ENCODE measurements around the gene RPL41.

The RPL41 gene

GRCh38 chr12:56103066-56103711, 13.2 kb upstream of the RPL41 start:
- no peak for DNase-seq (ENCODE audit: low spot score)

- DNase-seq (ENCODE audit: low spot score) = no peak
Measured at GRCh38 chr12:56103823-56104108, 12.7 kb upstream of the RPL41 start.

- peak; percentile 99 for DNase-seq (ENCODE audit: low spot score)
Measured at GRCh38 chr12:56104109-56104814, 12.2 kb upstream of the RPL41 start, which contains the start of gene PA2G4. Gene PA2G4, plus strand, starts transcription at chr12:56104559. Its CDS starts 179 bp downstream, at chr12:56104738.

DNA sequence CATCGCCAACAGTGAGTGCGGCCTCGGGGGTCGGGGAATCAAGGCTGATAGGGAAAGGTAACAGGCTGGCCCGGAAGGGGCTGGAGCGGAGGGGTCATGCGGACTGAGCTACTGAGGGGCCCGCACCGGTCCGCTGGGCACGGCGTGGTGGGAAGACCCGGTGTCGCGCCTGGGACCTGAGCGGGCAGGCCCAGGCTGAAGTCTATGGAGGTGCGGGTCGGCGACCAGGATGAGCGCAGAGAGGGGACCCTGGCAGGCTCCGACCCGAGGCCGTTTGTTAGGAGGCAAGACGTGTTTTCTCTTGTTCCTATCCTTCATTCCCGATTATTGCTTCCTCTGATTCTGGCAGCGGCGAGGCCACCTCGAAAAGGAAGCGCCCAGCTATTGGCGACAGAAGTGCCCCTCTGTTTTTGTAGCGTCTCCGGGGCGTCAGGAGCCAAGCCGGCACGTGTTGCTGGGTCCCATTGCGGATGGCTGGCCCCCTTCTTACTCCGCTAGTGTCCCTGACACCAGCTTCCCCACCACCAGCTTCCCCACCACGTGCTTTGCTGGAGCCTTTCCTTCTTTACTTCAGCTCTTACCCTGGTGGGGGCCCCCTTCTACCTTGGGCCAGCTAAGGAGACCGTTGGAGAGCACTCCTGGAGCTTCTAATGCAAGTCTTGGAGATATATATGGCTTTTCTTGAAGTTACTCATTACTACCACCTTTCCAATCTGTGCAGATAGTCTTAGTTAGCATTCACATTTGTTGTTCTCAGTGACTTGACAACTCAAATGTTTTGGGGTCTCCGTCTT, 11.4 kb upstream of the RPL41 start:
- DNase-seq (ENCODE audit: low spot score) = peak; percentile 50

DNA sequence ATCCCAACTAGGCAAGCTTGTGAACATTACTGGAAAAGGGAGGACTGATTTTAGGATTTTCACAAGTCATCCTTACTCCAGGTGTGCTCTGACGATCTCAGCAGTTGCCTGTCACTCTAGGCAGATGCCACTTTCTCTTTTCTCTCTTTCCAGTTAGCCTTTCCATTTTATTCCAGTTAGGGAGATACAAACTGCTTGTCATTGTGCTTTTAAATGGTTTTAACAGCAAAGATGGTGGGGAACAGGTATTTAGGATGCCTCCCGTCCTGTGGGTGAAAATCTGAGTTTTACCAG, 10.9 kb upstream of the RPL41 start:
- DNase-seq (ENCODE audit: low spot score) = no peak

GRCh38 chr12:56107242-56107641, 9.2 kb upstream of the RPL41 start:
- no peak for DNase-seq (ENCODE audit: low spot score)

GRCh38 chr12:56110571-56110970, 5.9 kb upstream of the RPL41 start:
- DNase-seq (ENCODE audit: low spot score) = no peak

- DNase-seq (ENCODE audit: low spot score) = no peak
Measured at GRCh38 chr12:56114084-56114483, 2.3 kb upstream of the RPL41 start.

- DNase-seq (ENCODE audit: low spot score) = no peak
Measured at GRCh38 chr12:56115329-56115728, 1.1 kb upstream of the RPL41 start.

DNA sequence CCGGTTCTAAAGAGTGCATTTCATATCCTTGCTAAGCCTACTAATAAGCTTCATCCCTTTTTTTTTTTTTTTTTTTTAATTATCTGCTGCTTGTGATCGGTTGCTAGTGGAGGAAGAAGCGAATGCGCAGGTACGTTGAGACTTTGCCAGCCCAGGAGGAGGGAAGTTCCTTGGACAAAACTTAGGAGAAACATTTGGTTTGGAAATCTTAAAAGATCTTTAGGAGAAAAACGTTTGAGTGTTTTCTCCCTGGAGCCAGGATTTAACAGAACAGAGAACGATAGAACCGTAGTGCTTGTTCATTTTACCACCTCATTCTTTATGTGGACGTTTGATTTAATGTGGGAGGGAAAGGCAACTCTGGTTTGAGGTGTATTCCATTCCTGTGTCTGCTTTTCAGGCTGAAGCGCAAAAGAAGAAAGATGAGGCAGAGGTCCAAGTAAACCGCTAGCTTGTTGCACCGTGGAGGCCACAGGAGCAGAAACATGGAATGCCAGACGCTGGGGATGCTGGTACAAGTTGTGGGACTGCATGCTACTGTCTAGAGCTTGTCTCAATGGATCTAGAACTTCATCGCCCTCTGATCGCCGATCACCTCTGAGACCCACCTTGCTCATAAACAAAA, 761 bp downstream of the RPL41 start:
- DNase-seq (ENCODE audit: low spot score) = peak; percentile 52

DNA sequence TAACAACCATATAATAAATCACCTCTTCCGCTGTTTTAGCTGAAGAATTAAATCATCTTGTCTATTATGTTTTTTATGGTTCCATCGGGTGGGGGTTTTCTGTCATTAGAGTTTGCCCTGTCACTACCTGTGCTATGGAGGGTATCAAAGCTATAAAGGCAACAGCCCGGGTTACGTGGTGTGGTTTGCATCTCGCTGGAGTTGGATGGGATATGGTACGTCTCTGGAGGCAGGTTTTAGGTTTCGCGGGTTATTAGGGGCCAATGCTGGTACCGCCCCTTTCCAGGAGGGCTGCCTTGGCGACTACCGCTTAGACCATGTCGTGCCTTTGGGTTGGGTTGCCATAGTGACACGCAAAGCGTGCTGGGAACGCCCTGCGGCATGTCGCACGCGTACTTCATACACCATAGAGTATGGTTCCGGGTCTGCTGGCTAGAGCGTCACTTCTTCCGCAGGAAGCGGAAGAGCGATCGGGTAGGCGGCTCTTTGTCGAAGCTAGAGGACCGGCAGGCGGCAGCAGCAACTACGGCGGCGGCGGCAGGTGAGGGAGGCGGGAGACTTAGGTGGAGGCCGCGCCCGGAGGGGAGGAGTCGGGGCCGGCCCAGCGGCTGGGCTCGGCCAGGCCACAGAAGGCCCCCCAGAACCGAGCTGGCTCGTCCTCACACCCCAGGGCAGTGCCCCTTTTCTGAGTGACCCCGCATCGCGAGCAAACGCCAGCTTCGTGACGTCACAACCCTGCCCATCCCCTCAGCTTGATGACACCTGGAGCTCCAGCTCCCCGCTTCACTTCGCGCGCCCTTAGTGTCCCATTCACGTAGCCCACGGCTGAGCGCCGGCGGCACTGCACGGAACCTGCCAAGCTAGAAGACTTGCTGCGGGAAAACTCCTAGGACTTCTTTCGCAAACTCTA, 1.6 kb downstream of the RPL41 start, which contains the start of gene ZC3H10:
TSS of gene ZC3H10 (plus strand) at position 489 of the 910 bp plus-strand sequence. CDS start 2,297 bp downstream, outside the sequence.
- peak; percentile 100 for DNase-seq (ENCODE audit: low spot score)

DNA sequence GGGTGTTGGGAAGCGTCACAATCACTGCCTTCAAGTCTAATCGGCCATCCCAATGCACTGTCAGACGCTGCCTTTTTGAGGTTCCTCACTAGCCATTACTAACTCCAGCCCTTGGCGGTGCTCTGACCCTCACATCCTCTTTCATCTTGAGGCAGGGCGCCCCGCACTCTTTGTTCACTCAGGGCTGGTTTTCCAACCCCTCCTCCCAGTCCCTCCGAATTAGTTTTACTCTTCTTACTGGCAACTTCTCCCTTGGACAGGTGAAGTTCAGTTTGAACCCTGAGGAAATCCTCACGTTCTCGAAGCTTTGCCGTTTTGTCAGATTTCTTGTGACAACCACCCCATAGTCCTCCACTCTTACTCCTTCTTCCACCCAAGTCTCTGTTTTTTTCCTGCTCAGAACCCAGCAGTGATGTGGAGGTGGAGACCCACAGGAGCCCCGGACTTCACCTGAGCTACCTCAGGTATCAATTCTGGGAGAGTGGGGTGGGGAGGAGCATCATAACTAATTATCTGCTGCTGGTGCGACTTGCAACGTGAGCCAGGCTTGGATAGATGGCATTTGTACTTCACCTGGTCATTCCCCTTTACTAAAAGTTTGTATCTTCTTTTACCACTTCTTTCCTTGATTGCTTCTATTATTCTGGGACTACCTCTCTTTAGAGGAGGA, 2.4 kb downstream of the RPL41 start:
- no peak for DNase-seq (ENCODE audit: low spot score)

DNA sequence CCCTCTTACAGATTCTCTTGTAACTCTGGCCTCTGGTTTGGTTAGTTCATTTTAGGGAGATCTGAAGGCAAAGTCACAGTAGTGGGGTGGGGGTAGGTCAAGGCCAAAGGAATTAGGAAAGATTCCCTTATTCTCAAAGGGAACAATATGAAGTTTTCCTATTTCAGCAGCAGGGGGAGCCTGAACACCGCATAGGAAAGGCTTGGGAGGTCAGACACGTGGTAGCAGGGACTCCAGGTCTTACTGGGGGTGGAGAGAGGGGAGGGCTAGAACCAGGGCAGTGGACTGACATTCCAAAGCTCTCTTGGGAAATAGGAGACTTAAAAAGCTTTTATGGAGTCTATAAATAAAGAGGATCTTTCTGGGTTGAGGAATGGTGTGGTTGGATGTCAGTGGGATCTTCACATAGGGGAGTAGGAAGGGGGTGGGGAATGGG, 2.9 kb downstream of the RPL41 start:
- DNase-seq (ENCODE audit: low spot score) = peak; percentile 84

DNA sequence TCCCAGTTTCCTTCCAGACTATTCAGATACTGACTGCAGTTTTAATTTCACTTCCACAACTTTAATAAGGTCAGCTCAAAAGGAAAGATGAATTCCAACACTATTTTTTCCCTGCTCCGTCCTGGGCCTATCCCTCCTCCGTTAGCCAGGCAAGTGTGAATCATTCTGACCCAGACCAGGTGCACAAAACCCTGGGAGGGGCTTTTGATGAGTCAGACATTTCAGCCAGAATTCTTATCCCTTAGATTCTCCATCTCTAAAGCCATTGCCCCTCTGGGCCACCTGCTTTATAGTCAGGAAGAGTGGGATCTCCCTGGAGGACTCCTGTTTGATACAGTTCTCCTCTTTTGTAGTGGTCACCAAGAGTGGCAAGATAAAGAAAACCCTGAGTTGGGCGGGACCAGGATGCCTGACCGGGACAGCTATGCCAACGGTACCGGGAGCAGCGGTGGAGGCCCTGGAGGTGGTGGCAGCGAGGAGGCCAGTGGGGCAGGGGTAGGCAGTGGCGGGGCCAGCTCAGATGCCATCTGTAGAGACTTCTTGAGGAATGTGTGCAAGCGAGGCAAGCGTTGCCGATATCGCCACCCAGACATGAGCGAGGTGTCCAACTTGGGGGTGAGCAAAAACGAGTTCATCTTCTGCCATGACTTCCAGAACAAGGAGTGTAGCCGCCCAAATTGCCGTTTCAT, 3.9 kb downstream of the RPL41 start:
- DNase-seq (ENCODE audit: low spot score) = no peak

GRCh38 chr12:56121204-56121870, 4.9 kb downstream of the RPL41 start:
- DNase-seq (ENCODE audit: low spot score) = no peak

DNA sequence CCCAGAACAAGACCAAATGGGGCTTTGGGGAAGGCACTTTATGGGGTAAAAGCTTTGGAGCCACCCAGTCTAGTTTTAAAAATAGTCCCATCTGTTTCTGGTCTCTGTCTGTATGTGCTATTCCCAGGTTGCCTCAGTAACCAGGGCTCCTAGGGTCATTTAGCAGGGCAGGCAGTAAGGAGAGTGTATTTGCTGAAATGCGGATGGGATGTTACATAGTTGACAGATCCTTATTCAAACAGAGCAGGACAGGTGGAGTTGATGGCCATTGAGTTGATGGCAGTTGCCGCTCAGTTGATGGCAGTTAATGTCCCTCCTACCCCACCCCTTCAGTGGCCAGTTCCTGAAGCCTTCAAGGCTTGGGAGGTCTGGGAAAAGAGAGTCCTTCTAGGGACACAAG, 6.2 kb downstream of the RPL41 start:
- no peak for DNase-seq (ENCODE audit: low spot score)

- no peak for DNase-seq (ENCODE audit: low spot score)
Measured at GRCh38 chr12:56124133-56124532, 7.7 kb downstream of the RPL41 start.

DNA sequence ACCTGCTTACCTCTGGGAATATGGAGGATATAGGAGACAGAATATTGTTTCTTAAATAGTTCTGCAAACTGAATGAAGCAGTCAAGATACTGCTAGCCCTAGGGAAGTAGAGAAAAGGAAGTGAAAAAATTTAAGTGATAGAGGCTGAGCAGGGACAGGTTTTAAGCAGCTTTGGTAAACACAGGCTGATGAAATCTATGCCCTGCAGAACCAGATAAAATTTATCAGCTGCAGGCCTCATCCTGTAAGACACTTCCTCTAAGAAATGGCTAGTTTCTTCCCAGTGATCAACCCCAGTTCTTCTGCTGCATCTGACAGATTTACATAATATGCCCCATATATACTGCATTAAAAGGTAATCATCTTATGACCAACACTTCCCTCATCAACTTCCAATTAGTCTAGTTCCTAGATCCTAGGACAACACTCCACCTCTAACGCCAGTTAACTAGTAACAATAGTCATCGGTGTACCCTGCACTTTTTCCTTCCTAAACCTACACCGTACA, 10.4 kb downstream of the RPL41 start:
- DNase-seq (ENCODE audit: low spot score) = peak; percentile 80

DNA sequence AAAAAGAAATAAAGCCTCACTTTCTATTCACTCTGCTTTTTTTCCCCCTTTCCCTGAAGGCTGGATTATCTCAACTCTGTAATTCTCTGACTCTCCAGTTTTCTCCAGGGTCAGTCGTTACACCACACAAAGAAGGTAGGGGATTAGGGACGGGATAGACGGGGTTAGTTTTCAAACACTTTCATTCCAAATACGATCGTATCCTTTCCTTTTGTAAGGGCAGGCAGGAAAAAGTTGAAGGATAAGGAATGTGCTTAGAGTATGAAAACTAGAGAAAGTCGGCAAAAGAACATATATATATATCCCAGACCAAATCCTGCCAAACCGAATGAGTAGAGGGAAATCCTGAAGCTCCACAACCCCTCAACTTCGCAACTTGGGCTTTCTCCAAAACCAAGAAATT, 11.1 kb downstream of the RPL41 start:
- DNase-seq (ENCODE audit: low spot score) = no peak
